Erythroblast (primary cell): Measurements from ENCODE around the gene MPZL3.

Experiments
- GATA1 ChIP-seq: IDR thresholded peaks from 2 replicates; pipeline ENCODE4 v1.6.1; 2011; ENCODE audit warnings: low read depth, mild to moderate bottlenecking, control low read depth, low read length, moderate library complexity
- POLR2A ChIP-seq: IDR thresholded peaks from 2 replicates; pipeline ENCODE4 v1.6.1; 2011; ENCODE audit warnings: mild to moderate bottlenecking, low read length

GRCh38 chr11:118213201-118213600 is 39.0 kb downstream of the MPZL3 start:
- TF ChIP-seq POLR2A (no peak), GATA1 (no peak)
